ENCODE data around the gene SCYGR2. TPM values are rescaled to one million over a fixed set of nuclear protein-coding genes. Genes with fewer than 3 reads are reported as not detected.

Gene SCYGR2
- total and polyA plus RNA-seq, 2 of the 8 experiments (the other 6 are each of a cell fraction or from before 2014, with no cell fraction given), result not detected

DNA sequence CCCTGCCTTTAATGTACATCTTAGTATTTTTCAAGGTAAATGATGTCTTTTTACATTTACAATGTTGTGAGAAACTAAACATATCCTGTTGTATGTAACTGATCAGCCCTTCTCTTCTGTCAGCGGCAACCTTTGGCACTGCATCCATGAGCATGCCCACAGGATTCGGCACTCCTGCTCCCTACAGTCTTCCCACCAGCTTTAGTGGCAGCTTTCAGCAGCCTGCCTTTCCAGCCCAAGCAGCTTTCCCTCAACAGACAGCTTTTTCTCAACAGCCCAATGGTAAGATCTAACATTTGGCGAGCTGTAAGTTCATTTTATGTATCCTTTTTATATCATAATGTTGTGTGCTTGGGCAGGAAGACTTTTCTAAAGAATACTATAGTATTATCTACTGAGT is 46.9 kb upstream of the SCYGR2 start:
- Histone ChIP-seq H4K20me1 (replicated peaks in 1 of 2; ENCODE audit: control insufficient read depth in 1 of 2, insufficient read depth in 2 of 2, low read length in 2 of 2) (no peaks in the 10 kb centered on the region), H4K5ac (ENCODE audit: insufficient read length, low read depth, low read length) (no peak overlapping the region), H3K79me2 (ENCODE audit: control insufficient read depth in 1 of 2, insufficient read depth in 2 of 2, low read length in 2 of 2) (no peaks in the 10 kb centered on the region; a peak in 1 of 4 replicates), H3K4me3 (ENCODE audit: extremely low read depth in 1 of 4, insufficient read depth in 2 of 4, low read depth in 3 of 4, low read length in 4 of 4) (no peak overlapping the region), H3K79me1 (ENCODE audit: low read depth, low read length) (no peaks in the 10 kb centered on the region), H3K56ac (replicated peaks; ENCODE audit: insufficient read length, low read depth, low read length) (no peak overlapping the region), H2BK20ac (ENCODE audit: low read length) (no peak overlapping the region), H3K14ac (ENCODE audit: insufficient read length) (no peak overlapping the region), H3K27me3 (replicated peaks in 1 of 4; ENCODE audit: control insufficient read depth in 3 of 4, extremely low read depth in 1 of 4, insufficient read depth in 3 of 4, low read length in 3 of 4) (no peaks in the 10 kb centered on the region), H3K27ac (ENCODE audit: low read depth, low read length) (no peak overlapping the region), H2BK5ac (ENCODE audit: low read depth, low read length) (no peak overlapping the region), H3K18ac (ENCODE audit: extremely low read depth, low read length) (no peak overlapping the region), H2BK12ac (ENCODE audit: low read depth, low read length) (no peak overlapping the region), H3K4ac (replicated peaks; ENCODE audit: insufficient read length, low read depth, low read length) (no peak overlapping the region), H2BK15ac (ENCODE audit: low read length) (no peak overlapping the region), H2AK5ac (ENCODE audit: low read depth, low read length) (no peak overlapping the region), H3K9me3 (ENCODE audit: insufficient read depth in 2 of 2, low read depth in 1 of 2, low read length in 1 of 2) (no peaks in the 10 kb centered on the region), H3K23me2 (ENCODE audit: low read depth, low read length) (no peaks in the 10 kb centered on the region), H2AFZ (ENCODE audit: low read length) (no peak overlapping the region), H3K4me1 (replicated peaks in 1 of 4; ENCODE audit: control insufficient read depth in 3 of 4, insufficient read depth in 4 of 4, low read length in 3 of 4) (no peaks in the 10 kb centered on the region), H3K23ac (ENCODE audit: insufficient read length) (no peak overlapping the region), H4K8ac (ENCODE audit: extremely low read depth, insufficient read depth, low read length) (no peak overlapping the region; the same call in 1 of the 2 replicates), H2BK120ac (replicated peaks; ENCODE audit: low read depth, low read length) (no peak overlapping the region), H4K91ac (replicated peaks; ENCODE audit: insufficient read length, low read length) (no peak overlapping the region), H3K36me3 (ENCODE audit: control insufficient read depth in 2 of 4, insufficient read depth in 4 of 4, low read length in 3 of 4) (peaks cover 3 to 50% (median 8%) of the 10 kb centered on the region in 4 experiments; a peak in 6 of 8 replicates), H3K4me2 (ENCODE audit: insufficient read depth in 1 of 2, low read depth in 2 of 2, low read length in 2 of 2) (no peak overlapping the region), H3K9ac (replicated peaks in 1 of 4; ENCODE audit: extremely low read depth in 1 of 4, low read depth in 3 of 4, low read length in 3 of 4) (no peak overlapping the region)
- CTCF ChIA-PET (ENCODE audit: partially characterized antibody), result no interaction called here
- FAIRE-seq (no peak), DNase-seq (ENCODE audit: low read depth in 1 of 2, low spot score in 2 of 2) (no peak)
- 95% methylated on average over 3 of the region's 3 CpGs; no CpG with 5 or more reads in 1 of the 2 experiments for WGBS, 2 experiments (ENCODE audit: extremely low coverage in 1 of 2, insufficient coverage in 1 of 2, insufficient read length in 1 of 2, insufficient replicate concordance in 2 of 2, low coverage in 1 of 2, low lambda C conversion rate in 2 of 2, missing lambda C conversion rate in 1 of 2)
- POLR2A ChIA-PET (ENCODE audit: partially characterized antibody), result interaction anchor here (0.6 to 0.8 kb wide), 2 partner anchors 9 to 172 kb away, joined by 3 read pairs; no protein-coding TSS in a partner anchor
- TF ChIP-seq ASH2L (IDR thresholded peaks at IDR 0.05; ENCODE audit: low read length) (no peak), SUZ12 (IDR thresholded peaks at IDR 0.05; ENCODE audit: low read length) (no peak), NANOG (IDR thresholded peaks at IDR 0.05; ENCODE audit: insufficient read depth, low read depth, low read length, poor library complexity, severe bottlenecking) (no peak), EP300 (IDR thresholded peaks at IDR 0.05; ENCODE audit: borderline replicate concordance in 1 of 2, low read depth in 2 of 2, low read length in 2 of 2) (no peak), TAF1 (IDR thresholded peaks at IDR 0.05; ENCODE audit: low read depth, low read length) (no peak), ZNF274 (IDR thresholded peaks at IDR 0.05; ENCODE audit: borderline replicate concordance, extremely low read depth, low read length) (no peak)
- TF ChIP-seq, protein P1, sequence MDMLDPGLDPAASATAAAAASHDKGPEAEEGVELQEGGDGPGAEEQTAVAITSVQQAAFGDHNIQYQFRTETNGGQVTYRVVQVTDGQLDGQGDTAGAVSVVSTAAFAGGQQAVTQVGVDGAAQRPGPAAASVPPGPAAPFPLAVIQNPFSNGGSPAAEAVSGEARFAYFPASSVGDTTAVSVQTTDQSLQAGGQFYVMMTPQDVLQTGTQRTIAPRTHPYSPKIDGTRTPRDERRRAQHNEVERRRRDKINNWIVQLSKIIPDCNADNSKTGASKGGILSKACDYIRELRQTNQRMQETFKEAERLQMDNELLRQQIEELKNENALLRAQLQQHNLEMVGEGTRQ (IDR thresholded peaks at IDR 0.05; ENCODE audit: low read length), result no peak
